ENCODE measurements around the gene LIPG.
"Not testable (repeated sequence)": the region's sequence is repeated elsewhere in the genome, so short reads cannot be mapped to it uniquely, and the experiment has no call there.

The LIPG gene

GRCh38 chr18:49529596-49529995 is 32.3 kb upstream of the LIPG start:
- H3K4me3 ChIP-seq (ENCODE audit: low read length) = no peak overlapping the region
- no peak for TF ChIP-seq ZNF274 (IDR thresholded peaks at IDR 0.05; ENCODE audit: low read depth, low read length)

DNA sequence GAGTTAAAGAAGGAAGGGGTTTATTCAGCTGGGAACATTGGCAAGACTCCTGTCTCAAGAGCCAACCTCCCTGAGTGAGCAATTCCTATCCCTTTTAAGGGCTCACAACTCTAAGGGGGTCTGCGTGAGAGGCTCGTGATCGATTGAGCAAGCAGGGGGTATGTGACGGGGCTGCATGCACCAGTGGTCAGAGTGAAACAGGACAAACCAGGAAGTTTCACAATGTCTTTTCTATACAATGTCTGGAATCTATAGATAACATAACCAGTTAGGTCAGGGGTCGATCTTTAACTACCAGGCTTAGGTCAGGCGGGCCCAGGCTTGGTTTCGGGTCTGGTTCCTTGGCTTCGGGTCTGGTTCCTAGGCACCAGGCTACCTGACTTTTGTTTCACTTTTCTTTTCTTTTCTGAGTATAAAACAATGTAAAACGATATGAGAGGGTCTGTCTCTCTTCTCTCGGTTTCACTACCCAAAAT is 30.1 kb upstream of the LIPG start:
- H3K4me3 ChIP-seq (ENCODE audit: low read length) = no peak overlapping the region; the same call in 1 of the 2 replicates
- TF ChIP-seq ZNF274 (IDR thresholded peaks at IDR 0.05; ENCODE audit: low read depth, low read length) = no peak

GRCh38 chr18:49534846-49535601 is 26.8 kb upstream of the LIPG start:
- no peak for TF ChIP-seq ZNF274 (IDR thresholded peaks at IDR 0.05; ENCODE audit: low read depth, low read length)
- no peak overlapping the region for H3K4me3 ChIP-seq (ENCODE audit: low read length)

DNA sequence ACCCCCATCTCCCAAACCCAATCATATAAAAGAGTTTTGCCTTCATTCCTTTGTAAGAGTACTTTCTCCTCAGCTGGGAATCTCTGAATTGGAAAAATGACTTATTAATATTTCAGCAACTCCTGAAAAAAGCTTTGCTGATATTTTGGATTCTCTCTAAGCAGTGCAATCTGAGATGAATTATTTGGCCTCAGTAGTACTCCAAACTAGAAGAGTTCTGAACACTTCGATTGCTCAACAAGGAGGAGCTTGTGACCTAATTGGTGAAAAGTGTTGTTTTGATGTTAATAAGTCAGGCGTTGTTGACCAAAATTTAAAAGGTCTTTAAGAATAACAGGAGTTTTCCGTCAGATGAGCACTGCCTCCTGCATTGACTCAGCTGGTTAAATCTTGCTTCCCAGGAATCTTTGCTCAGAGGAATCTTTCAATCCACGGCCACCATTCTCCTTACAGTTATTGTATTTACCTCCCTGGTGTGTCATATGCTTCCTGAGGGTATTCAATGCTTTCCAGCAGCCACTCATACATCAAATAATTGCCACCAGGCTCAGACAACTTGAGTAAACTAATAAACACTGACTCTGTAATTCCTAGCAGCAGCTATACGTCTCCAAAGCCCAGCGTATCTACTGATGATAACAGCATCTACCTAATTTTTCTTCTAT is 24.5 kb upstream of the LIPG start:
- H3K4me3 ChIP-seq (ENCODE audit: low read length) = no peak overlapping the region
- TF ChIP-seq ZNF274 (IDR thresholded peaks at IDR 0.05; ENCODE audit: low read depth, low read length) = no peak

GRCh38 chr18:49544362-49544761 is 17.5 kb upstream of the LIPG start:
- no peak for TF ChIP-seq ZNF274 (IDR thresholded peaks at IDR 0.05; ENCODE audit: low read depth, low read length)
- no peak overlapping the region for H3K4me3 ChIP-seq (ENCODE audit: low read length)

DNA sequence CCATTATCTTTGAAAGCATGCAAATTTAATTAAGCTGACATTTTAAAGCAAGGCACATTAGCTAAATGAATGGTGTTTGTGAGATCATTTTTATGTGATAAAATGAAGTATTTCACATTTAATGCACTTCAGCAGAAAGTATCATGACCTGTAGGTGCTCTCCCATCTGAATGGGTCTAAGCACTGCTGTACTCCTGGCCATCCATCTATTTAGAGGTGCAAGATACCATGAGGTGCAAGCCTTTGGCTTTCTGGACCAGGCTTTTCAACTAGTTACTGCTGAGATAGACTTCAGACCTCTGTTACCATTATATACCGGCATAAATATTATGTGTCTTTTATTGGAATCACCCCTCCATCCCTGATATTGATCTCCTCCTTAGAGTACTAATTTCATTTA is 15.6 kb upstream of the LIPG start:
- H3K4me3 ChIP-seq (ENCODE audit: low read length) = no peak overlapping the region
- TF ChIP-seq ZNF274 (IDR thresholded peaks at IDR 0.05; ENCODE audit: low read depth, low read length) = no peak

DNA sequence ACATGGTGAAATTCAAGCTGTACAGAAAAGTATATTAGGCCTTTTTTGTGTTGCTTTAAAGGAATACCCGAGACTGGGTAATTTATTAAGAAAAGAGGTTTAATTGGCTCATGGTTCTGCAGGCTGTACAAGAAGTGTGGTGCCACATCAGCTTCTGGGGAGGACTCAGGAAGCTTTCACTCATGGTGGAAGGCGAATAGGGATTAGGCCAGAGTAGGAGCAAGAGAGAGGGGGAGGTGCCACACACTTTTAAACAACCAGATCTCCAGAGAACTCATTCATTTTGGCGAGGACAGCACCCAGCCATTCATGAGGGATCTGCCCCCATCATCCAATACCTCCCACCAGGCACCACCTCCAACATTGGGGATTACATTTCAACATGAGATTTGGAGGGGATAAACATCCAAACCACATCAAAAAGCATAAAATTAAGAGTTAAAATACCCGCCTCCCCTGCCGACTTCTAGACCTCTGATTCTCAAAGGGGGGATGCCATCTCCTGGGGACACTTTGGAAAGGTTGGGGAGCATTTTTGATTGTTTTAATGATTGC is 15.1 kb upstream of the LIPG start:
- no peak for TF ChIP-seq ZNF274 (IDR thresholded peaks at IDR 0.05; ENCODE audit: low read depth, low read length)
- H3K4me3 ChIP-seq (ENCODE audit: low read length) = no peak overlapping the region

GRCh38 chr18:49547701-49548100 is 14.2 kb upstream of the LIPG start:
- H3K4me3 ChIP-seq (ENCODE audit: low read length) = no peak overlapping the region
- no peak for TF ChIP-seq ZNF274 (IDR thresholded peaks at IDR 0.05; ENCODE audit: low read depth, low read length)

- no peak for TF ChIP-seq ZNF274 (IDR thresholded peaks at IDR 0.05; ENCODE audit: low read depth, low read length)
- H3K4me3 ChIP-seq (ENCODE audit: low read length) = no peak overlapping the region
These were observed 13.6 kb upstream of the LIPG start for GRCh38 chr18:49548229-49548636.

GRCh38 chr18:49550621-49551339 is 11.1 kb upstream of the LIPG start:
- TF ChIP-seq ZNF274 (IDR thresholded peaks at IDR 0.05; ENCODE audit: low read depth, low read length) = no peak
- no peak overlapping the region for H3K4me3 ChIP-seq (ENCODE audit: low read length)

GRCh38 chr18:49553003-49553402 is 8.9 kb upstream of the LIPG start:
- H3K4me3 ChIP-seq (ENCODE audit: low read length) = no peak overlapping the region
- TF ChIP-seq ZNF274 (IDR thresholded peaks at IDR 0.05; ENCODE audit: low read depth, low read length) = no peak

DNA sequence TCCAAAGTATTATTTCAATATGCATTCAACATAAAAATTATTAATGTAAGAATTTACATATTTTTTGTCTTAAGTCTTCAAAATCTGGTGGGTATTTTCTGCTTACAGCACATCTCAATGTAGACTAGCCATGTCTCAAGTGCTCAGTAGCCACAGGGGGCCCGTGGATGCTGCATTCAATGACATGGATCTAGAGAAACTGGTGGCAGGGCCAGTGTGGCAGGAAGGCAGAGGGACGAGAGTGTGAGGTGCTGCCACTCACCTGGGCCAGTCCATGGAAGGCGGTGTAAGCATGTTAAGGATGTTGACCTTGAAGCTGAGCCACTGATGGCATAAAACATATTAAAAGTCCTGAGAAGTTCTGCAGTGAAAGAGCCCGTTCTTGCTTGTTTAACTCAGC is 6.2 kb upstream of the LIPG start:
- no peak for TF ChIP-seq ZNF274 (IDR thresholded peaks at IDR 0.05; ENCODE audit: low read depth, low read length)

DNA sequence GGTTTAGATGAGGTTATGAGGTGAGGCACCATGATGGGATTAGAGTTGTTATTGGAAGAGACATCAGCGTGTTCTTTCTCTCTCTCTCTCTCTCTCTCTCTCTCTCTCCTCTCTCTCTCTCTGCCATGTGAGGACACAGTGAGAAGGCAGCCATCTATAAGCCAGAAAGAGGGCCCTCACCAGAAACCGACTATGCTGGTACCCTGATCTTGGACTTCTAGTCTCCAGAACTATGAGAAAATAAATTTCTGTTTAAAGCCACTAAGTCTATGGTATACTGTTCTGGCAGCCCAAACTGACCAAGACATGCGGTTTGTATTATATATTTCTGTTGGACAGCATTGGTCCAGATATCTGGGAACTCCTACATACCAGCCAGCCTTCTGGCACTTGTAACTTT is 3.5 kb upstream of the LIPG start:
- no peak overlapping the region for H3K4me3 ChIP-seq (ENCODE audit: low read length)
- no peak for TF ChIP-seq ZNF274 (IDR thresholded peaks at IDR 0.05; ENCODE audit: low read depth, low read length)

More for the DNA sequence above, 6.2 kb upstream of the LIPG start:
- no peak overlapping the region for H3K4me3 ChIP-seq (ENCODE audit: low read length)

DNA sequence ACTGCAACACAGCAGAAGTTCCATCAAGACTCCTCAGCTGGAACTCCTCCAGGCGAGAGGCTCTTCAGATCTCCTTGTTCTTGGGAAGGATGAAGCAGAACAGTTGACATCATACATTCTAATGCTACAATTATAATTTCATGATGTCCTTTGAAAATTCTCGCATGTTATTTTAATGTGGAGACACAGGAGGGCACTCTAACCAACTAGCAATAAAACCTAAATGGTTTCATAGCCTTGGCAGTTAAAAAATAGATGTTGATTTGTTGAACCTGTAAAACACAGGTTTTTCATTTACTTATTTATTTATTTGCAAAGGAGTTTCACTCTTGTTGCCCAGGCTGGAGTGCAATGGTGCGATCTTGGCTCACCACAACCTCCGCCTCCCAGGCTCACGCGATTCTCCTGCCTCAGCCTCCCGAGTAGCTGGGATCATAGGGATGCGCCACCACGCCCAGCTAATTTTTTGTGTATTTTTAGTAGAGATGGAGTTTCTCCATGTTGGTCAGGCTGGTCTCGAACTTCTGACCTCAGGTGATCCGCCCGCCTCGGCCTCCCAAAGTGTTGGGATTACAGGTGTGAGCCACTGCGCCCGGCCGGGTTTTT is 2.4 kb upstream of the LIPG start:
- not testable (repeated sequence) for H3K4me3 ChIP-seq (ENCODE audit: low read length)

All from GM08714 (cell line).